Heart right ventricle (tissue), 16 donors: ENCODE measurements around the gene STRIP1. TPM values are rescaled to one million over a fixed set of nuclear protein-coding genes. Genes with fewer than 3 reads are reported as not detected.
A peak's percentile ranks its signal among the peaks of the same experiment; 100 is the strongest.

Experiments used
- ATAC-seq, 8 donors: fragments of 200-7000 bp; cut with Tn5 transposase; one replicate each; pipeline ENCODE4 v1.9.1; 2020; ENCODE audit warnings: mild to moderate bottlenecking in 8 of 8, moderate library complexity in 8 of 8, moderate number of reproducible peaks in 1 of 8
- DNase-seq, 2 donors: peaks; one replicate each; pipeline ENCODE4 v3.0.0-alpha.2; 2020
- H3K27ac ChIP-seq, 10 donors: fragments of 200-600 bp; sonication (generic) in 2 of 10; one replicate each; pipeline versions ENCODE4 v1.5.0 to v1.8.0; 2020 to 2022; ENCODE audit warnings: mild to moderate bottlenecking in 3 of 10
- H3K27me3 ChIP-seq, 7 donors: fragments of 200-600 bp; one replicate each; pipeline ENCODE4 v1.8.0; 2021 to 2022; ENCODE audit warnings: mild to moderate bottlenecking in 2 of 7
- H3K36me3 ChIP-seq, 9 donors: fragments of 200-600 bp; sonication (generic) in 1 of 9; one replicate each; pipeline versions ENCODE4 v1.5.0 to v1.8.0; 2020 to 2022; ENCODE audit warnings: mild to moderate bottlenecking in 2 of 9
- H3K4me1 ChIP-seq, 9 donors: fragments of 200-600 bp; sonication (generic) in 1 of 9; one replicate each; pipeline versions ENCODE4 v1.5.0 to v1.8.0; 2020 to 2022; ENCODE audit warnings: mild to moderate bottlenecking in 4 of 9
- H3K4me3 ChIP-seq, 10 donors: fragments of 200-600 bp; sonication (generic) in 2 of 10; one replicate each; pipeline versions ENCODE4 v1.5.0 to v1.8.0; 2020 to 2022; ENCODE audit warnings: mild to moderate bottlenecking in 7 of 10, moderate library complexity in 2 of 10
- H3K9me3 ChIP-seq, 11 donors: fragments of 200-600 bp in 10 of 11; sonication (generic) in 2 of 11; one replicate each; pipeline versions ENCODE4 v1.5.0 to v1.8.0; 2013 to 2022; ENCODE audit warnings: mild to moderate bottlenecking in 2 of 11, control low read depth in 1 of 11, moderate library complexity in 1 of 11
- WGBS, 2 donors: extraction: QIAGEN DNeasy Blood & Tissue Kit; methylation state at CpG; one replicate each; pipeline ENCODE4 v1.1.7; 2013; ENCODE audit warnings: inconsistent platforms in 1 of 2; 5-methylcytosine and 5-hydroxymethylcytosine counted together
- intact Hi-C, 10 donors: fragments of 100-400 bp; cut with DNase I; formaldehyde crosslinking; loops; one replicate each; pipeline versions ENCODE4 v1.11.1 to v1.14.2; 2022
- polyA plus RNA-seq, 2 donors: library from polyadenylated mRNA; stranded (reverse); fragments of 200-250 nt; gene quantifications; one replicate each; pipeline ENCODE4 v1.2.3, GENCODE V29; 2013
- total RNA-seq, 10 donors: library from RNA; stranded (reverse); fragmentation: NEBNext Ultra II Directional in 3 of 10; extraction: Animal tissue kit (Norgen Biotek cat#: 25700) in 3 of 10; gene quantifications; one replicate each; pipeline versions ENCODE4 v1.2.1 to v1.2.4, GENCODE V29; 2021 to 2023
- TF ChIP-seq, protein P1 (sequence below), 9 donors: fragments of 200-600 bp; sonication (generic) in 2 of 9; IDR thresholded peaks; one replicate each; pipeline versions ENCODE4 v1.5.0 to v1.8.0; 2021 to 2022; ENCODE audit warnings: antibody characterized with exemption in 9 of 9, mild to moderate bottlenecking in 5 of 9, moderate library complexity in 1 of 9
- donor health status: Arrhythmogenic right ventricular cardiomyopathy.
- donor health status: ischemic (EF 13 %, LVEDD 7.1; RV severe dilation, severe dysfunction).
- donor health status: healthy with polysubstance abuse.
- donor health status: DM: no; HTN: yes; CAD: no.
- donor health status: DM: no; HTN: no; CAD: no.
- donor health status: ischemic (EF 25% LVEDD 6.9; RV normal size, moderate dysfunction).
- donor health status: ischemic (EF 25% LVEDD 5.7; RV mildly dilated, moderate dysfunction).
- donor health status: healthy.
- donor health status: DM: yes; HTN: yes; CAD: no.
- donor health status: Ischemic cardiomyopathy.
- donor health status: ischemic (EF 35%, LVEDD 5.7; RV mildly dilated, moderate dysfunction).
- donor health status: nonischemic (EF 11% LVEDD 7.7; RV severe dilation, severe dysfunction).
- donor health status: DM: yes; HTN: yes; CAD: no.
- donor health status: PGD.
- donor health status: ischemic (EF 29% LVEDD 5.4; RV normal size, mild dysfunction).
- donor health status: nonischemic (EF 23%, LVEDD 6.1; RV moderate dilation, normal function).

STRIP1 gene
- total and polyA plus RNA-seq, 12 donors: 10.3 to 23.2 (median 18.5) TPM

DNA sequence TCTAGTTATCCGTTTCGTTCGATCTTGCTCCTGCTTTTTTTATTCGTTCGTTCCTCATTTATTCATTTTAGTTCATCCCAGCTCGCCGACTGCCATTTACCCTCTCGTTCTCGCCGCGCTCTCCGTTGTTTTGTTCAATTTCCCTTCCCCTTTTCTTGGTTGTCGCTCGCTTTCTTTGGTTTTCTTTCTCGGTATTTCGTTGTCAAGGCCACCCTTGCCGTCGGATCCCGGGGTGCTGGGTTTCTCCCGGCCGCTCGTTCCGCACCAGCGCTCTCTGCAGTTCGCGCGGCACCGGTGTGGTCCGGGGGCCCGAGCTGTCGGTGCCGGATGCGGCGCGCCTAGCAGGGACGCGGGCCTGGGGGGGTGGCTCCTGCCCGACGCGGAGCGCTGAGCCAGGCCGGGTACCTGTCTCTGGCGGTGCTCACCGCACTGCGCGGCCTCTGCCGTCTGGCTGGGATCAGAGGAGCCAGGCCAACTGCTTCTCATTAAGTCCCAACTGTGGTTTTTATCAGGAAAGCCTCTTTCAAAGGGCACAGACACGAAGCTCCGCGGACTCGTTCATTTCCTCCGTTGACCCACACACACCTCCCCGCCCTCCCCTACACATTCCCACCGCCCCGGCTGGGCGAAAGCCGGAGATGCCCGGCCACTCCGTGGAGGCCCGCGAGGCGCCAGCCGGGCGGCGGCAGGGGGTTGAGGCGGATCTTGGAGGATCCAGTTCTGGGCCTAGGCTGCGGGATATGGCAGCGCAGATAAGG is 34.4 kb downstream of the STRIP1 start:
- H3K27ac ChIP-seq: no peak overlapping the region
- WGBS, 2 donors: 5 to 9% methylated on average over 68 of the region's 68 CpGs

DNA sequence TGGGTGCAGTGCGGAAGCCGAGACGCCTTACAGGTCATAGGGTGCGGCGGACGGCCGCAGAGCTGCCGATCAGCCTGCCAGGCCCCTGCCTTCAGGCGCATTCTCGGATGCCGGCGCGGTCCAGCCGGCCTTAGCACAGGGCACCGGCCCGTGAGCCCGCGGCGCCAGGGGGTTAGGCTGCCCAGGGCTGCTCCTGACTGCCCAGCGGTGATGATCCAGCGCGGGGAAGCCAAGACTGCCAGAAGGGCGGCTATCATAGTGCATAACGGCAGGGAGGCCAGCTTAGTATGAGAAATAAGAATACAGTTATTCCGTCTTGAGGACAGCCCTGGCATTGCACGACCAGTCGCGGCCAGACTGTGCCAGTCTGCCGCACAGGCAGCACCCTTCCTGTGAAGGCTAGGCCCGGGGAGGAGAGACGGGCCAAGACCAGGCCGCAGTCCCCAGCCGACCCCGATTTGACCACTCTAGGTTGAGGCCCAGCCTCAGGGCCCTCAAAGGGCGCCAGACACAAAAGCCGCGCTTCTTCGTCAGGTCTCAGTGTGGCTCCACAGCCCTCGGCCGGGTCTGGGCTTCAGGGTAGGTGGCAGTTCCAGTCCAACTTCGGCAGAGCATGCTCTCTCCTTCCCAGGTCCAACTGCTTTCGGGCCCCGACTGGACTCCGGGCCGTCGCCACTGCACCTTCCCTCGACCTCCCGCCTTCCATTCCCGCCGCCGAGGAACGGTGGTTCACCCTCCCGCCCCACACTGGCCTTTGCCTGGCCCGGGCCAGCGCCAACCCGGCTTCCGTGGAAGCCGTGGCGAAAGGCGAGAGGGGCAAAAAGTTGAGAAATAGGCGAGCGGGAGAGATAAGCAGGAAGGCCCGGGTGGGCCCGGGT is 35.2 kb downstream of the STRIP1 start:
- ATAC-seq: peak in 7 of 8 donors; percentile 8 to 37 (median 20)
- Histone ChIP-seq H3K4me3 (peak overlapping the region in 9 of 10 donors; percentile 11 to 42 (median 29)), H3K27ac (no peak overlapping the region), H3K27me3 (peaks cover 35 to 88% (median 79%) of the 10 kb centered on the region in 7 donors), H3K4me1 (peaks cover 0 to 33% (median 27%) of the 10 kb centered on the region in 9 donors), H3K9me3 (no peaks in the 10 kb centered on the region), H3K36me3 (no peaks in the 10 kb centered on the region)
- intact Hi-C loops: no loop called here
- DNase-seq: no peak
- TF ChIP-seq, protein P1, sequence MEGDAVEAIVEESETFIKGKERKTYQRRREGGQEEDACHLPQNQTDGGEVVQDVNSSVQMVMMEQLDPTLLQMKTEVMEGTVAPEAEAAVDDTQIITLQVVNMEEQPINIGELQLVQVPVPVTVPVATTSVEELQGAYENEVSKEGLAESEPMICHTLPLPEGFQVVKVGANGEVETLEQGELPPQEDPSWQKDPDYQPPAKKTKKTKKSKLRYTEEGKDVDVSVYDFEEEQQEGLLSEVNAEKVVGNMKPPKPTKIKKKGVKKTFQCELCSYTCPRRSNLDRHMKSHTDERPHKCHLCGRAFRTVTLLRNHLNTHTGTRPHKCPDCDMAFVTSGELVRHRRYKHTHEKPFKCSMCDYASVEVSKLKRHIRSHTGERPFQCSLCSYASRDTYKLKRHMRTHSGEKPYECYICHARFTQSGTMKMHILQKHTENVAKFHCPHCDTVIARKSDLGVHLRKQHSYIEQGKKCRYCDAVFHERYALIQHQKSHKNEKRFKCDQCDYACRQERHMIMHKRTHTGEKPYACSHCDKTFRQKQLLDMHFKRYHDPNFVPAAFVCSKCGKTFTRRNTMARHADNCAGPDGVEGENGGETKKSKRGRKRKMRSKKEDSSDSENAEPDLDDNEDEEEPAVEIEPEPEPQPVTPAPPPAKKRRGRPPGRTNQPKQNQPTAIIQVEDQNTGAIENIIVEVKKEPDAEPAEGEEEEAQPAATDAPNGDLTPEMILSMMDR (IDR thresholded peaks at IDR 0.05): no peak
- WGBS, 2 donors: 20 to 23% methylated on average over 64 of the region's 64 CpGs

More for the DNA sequence above, 34.4 kb downstream of the STRIP1 start:
- Histone ChIP-seq H3K36me3 (no peaks in the 10 kb centered on the region), H3K4me1 (peaks cover 0 to 33% (median 27%) of the 10 kb centered on the region in 9 donors), H3K4me3 (peak overlapping the region in 5 of 10 donors; percentile 5 to 29 (median 14)), H3K27me3 (peaks cover 35 to 83% (median 73%) of the 10 kb centered on the region in 7 donors), H3K9me3 (no peaks in the 10 kb centered on the region)
- intact Hi-C loops: no loop called here
- TF ChIP-seq, protein P1 (IDR thresholded peaks at IDR 0.05): no peak
- DNase-seq (no peak), ATAC-seq (peak in 1 of 8 donors; percentile 4)

DNA sequence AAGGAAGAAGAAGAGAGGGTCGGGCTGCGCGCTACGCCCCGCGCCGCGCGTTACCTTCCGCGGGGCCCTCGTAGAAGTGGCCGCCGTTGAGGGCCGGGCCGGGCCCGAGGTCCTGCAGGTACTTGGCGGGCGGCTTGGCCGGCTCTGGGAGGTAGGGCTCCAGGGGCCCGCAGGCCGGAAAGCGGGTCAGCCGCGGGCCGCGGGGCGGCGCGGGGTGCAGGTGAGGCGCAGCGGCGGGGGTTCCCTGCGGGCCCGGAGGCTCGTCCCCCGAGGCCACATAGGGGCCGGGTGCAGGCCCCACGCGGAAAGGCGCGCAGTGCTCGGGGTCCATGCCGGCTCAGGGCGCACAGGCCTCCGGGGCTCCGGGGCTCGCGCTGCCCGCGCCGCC is 35.9 kb downstream of the STRIP1 start:
- 6% methylated on average over 27 to 52 of the region's 52 CpGs for WGBS, 2 donors
- ATAC-seq: peak in 4 of 8 donors; percentile 7 to 23 (median 12)
- intact Hi-C loops: no loop called here
- no peak for DNase-seq
- Histone ChIP-seq H3K4me1 (peaks cover 0 to 33% (median 27%) of the 10 kb centered on the region in 9 donors), H3K27me3 (peaks cover 35 to 92% (median 79%) of the 10 kb centered on the region in 7 donors), H3K9me3 (no peaks in the 10 kb centered on the region), H3K36me3 (no peaks in the 10 kb centered on the region), H3K27ac (no peak overlapping the region), H3K4me3 (peak overlapping the region in 9 of 10 donors; percentile 3 to 42 (median 29))
- TF ChIP-seq, protein P1 (IDR thresholded peaks at IDR 0.05): no peak

DNA sequence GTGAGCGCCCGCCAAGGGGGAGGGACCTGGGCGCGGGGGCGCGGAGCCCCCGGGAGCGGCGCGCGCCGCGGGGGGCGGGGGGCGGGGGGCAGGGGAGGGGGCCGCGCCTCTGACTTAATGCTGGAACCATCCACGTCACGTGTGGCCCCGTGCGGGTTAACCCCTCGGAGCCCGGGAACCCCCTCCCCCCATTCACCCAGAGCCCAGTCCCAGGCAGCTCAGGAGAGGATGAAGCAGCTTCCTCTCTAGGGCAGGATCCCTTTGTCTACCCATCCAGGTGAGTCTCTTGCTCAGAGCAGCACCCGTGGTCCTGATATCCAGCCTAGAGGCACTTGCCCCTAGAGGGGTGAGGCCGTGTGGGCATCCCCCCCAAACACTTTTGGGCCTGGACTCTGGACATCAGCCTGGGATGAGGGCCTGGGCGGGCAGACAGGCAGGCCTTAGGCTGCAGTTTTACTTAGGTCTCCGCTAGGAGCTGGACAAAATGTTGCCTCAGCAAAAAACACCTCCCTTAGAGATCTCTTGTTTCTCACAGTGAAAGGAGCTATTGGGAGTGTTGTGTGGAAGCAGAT is 36.3 kb downstream of the STRIP1 start, which contains the start of gene ALX3:
TSS of gene ALX3 (minus strand) at position 2 of the 572 bp plus-strand sequence. CDS start 60 bp downstream, outside the sequence.
- Histone ChIP-seq H3K27me3 (peaks cover 35 to 90% (median 77%) of the 10 kb centered on the region in 7 donors), H3K9me3 (no peaks in the 10 kb centered on the region), H3K27ac (no peak within 1 kb of the TSS), H3K4me1 (peaks cover 0 to 33% (median 27%) of the 10 kb centered on the region in 9 donors), H3K36me3 (no peaks in the 10 kb centered on the region), H3K4me3 (peak within 1 kb of the TSS in 9 of 10 donors; percentile 3 to 42 (median 29))
- intact Hi-C loops: no loop called here
- TF ChIP-seq, protein P1 (IDR thresholded peaks at IDR 0.05): no peak
- no peak for ATAC-seq
- no peak for DNase-seq
- WGBS, 2 donors: 12 to 21% methylated on average over 12 to 27 of the region's 27 CpGs
